Stimulated activated CD4-positive, alpha-beta T cell treated with anti-CD3 and anti-CD28 coated beads, Interleukin-15, amount 100 ng/mL, for 48 hours (primary cell): ENCODE data around the gene CDH4.

Experiments
- DNase-seq, 2 donors: peaks; one replicate each; pipeline ENCODE4 v3.0.0-alpha.2; 2020; ENCODE audit warnings: low read depth in 2 of 2

The CDH4 gene

GRCh38 chr20:61582196-61582923 lies 330.3 kb downstream of the CDH4 start:
- DNase-seq, result no peak

- DNase-seq, result no peak
Observed at GRCh38 chr20:61583356-61583755, 331.3 kb downstream of the CDH4 start.

DNA sequence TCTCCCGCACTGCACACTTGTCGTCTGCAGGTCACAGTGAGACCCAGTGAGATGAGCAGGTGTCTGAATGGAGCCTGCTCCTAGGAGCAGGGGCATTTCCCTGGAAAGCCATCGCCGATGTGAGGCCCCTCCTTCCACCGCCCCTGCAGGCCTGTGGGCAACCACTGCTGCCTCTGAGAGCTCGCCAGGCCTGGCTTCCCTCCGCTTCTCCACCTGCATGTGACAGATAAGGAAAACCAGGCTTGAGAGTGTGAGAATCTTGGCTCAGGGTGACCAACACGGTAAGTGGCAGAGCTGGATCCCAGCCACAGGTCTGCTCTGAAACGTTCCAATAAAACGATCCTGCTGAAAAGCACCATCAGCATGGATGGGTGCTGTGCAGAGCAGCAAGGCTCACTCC lies 332.8 kb downstream of the CDH4 start:
- DNase-seq, result no peak

GRCh38 chr20:61585764-61586163 lies 333.7 kb downstream of the CDH4 start:
- DNase-seq, result no peak

- DNase-seq, result no peak
Observed at GRCh38 chr20:61587036-61587435, 335.0 kb downstream of the CDH4 start.

DNA sequence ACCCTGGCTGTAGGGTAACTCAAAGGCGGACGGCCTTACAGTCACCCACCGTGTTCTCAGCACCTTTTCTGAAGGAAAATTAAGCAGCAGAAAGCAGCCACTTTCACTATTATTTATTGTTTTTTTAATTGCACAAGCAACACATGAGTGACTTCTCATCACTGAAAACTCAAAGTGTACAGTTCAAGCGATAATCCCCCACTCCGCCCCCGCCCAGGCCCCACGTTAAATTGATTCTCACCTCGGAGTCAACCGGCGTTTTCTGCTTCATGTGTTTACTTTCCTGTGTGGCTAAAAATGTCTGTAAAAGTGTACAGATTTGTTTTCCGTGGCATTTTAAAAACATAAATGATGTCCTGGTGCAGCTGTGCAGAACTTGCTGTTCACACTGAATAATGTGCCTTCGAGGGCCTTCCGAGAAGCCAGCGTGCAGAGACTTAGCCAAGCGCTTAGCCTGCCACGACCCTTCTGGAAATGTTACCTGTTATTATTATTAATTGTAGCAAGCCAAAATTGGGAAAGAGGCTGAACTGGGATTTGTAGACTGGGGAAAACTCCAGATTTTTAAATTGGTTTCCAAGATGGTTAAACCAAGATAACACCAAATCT lies 335.7 kb downstream of the CDH4 start:
- DNase-seq, result no peak

- no peak for DNase-seq
Observed at GRCh38 chr20:61588411-61589385, 336.6 kb downstream of the CDH4 start.

DNA sequence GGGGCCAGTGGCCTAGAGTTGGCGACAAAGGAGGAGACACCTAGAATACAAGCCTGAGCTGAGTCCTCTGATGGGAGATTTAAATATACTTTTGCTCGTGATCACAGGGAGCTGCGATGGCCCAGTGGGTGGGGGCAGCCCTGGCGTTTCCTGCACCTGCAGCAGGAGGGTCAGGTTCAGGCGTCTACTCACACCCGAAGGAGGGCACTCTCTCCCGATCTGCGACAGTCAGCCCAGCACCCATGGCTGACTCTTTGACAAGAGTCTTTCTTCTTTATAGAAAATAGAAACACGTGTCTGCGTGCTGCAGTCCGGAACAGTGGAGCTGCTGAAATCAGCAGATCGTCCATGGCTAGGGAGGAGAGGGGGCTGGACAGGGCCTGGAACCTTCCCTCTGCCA lies 338.2 kb downstream of the CDH4 start:
- DNase-seq, result no peak

GRCh38 chr20:61593516-61593915 lies 341.5 kb downstream of the CDH4 start:
- DNase-seq, result no peak

DNA sequence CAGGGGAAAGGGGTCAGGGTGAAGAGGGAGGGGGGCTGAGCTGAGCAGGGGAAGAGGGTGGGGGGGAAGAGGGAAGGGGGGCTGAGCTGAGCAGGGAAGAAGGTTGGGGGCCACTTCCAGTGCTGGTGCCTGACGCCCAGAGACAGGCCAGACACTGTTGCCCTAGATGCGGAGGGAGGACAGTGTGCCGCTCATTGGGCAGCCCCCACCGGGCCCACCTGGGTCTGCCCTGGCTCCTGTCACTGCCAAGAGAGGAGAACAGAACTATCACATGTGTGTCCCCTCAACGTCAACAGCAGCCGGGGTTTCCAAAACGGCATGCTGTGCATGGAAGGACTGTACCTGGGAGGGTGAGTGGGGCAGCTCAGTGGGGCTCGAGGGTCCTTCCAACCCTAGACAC lies 342.1 kb downstream of the CDH4 start:
- DNase-seq, result no peak

GRCh38 chr20:61595216-61595615 lies 343.2 kb downstream of the CDH4 start:
- DNase-seq, result no peak

- DNase-seq, result no peak
Observed at GRCh38 chr20:61596687-61597330, 344.7 kb downstream of the CDH4 start.

DNA sequence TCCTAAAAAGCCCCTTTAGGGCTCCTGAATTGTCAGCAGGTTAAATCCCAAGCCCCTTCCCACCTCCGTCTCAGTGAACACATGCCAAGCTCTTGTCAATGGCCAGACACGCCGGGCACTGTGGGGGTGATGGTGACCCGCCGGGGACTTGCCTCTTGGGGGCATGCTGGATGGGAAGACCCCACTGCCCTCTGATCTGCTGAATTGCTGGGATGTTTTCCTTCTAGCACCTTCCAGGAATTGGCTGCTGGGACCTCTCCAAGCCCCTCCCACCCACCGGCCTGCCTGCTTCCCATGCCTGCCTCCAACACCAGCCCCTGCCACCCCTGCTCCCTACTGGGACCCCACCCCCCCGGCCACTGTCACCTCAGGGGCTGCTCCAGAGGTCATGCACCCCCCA lies 345.9 kb downstream of the CDH4 start:
- no peak for DNase-seq

- no peak for DNase-seq
Observed at GRCh38 chr20:61598586-61598985, 346.5 kb downstream of the CDH4 start.

DNA sequence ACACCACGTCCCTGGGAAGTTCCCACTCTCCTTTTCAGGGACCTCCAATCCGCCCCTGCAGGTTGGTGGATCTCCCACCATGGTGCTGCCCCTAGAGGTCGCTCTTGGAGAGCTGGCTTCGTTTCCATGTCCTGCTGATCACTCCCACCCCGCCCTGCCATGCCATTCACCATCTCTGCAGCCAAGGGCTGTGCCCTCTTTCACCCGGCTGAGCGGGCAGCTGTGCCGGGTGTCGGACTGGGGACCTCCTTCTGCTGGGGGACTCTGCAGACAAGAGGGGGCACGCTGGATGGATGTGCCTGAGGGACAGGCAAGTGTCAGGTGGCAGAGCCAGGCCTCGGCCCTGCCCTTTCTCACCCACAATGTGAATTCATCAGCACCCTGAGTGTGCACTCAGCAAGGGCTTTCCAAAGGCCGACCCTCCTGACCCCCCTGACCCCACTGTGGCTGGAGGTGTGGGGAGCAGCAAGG lies 347.0 kb downstream of the CDH4 start:
- no peak for DNase-seq

DNA sequence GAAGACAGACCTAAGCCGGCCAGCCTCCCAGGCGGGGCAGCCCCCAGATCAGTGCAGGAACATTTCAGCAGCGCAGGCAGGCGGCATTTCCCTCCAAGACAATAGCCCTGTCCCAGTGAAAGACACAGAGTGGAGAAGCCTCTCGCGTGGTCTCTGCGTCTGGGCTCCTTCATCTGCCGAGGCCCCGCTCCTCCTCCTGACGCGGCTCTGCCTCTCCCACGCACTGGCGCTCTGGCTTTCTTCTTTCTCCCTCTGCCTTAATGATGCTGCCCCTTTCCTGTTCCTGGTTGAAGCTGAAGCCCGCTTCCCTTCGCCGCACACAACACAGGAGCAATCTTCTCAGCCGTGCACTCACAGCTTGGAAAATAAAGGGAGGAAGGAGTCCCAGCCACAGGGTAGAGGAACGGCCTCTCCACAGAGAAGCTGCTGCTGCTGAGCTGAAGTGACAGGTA lies 347.5 kb downstream of the CDH4 start:
- DNase-seq, result no peak

- DNase-seq, result no peak
Observed at GRCh38 chr20:61600016-61600415, 348.0 kb downstream of the CDH4 start.

GRCh38 chr20:61601361-61601760 lies 349.3 kb downstream of the CDH4 start:
- no peak for DNase-seq

DNA sequence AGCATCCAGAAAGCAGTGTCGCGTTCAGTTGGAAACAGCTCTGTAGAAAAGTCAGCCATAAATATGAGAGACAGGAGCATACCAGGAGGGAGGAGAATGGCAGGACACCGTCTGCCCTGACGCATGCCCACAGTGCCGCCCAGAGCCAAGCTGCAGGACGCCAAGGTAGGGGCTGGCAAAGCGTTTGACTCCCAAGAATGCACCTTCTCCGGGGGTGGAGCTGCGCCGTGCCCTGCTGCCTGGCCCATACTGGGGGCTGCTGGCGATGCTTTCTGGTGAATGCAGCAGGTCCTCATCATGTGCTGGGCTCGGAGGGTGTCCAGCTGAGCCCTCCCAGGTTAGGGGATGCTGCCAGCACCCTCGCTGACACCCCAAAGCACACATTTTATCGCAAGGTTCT lies 349.8 kb downstream of the CDH4 start:
- no peak for DNase-seq

- no peak for DNase-seq
Observed at GRCh38 chr20:61603715-61604114, 351.7 kb downstream of the CDH4 start.

DNA sequence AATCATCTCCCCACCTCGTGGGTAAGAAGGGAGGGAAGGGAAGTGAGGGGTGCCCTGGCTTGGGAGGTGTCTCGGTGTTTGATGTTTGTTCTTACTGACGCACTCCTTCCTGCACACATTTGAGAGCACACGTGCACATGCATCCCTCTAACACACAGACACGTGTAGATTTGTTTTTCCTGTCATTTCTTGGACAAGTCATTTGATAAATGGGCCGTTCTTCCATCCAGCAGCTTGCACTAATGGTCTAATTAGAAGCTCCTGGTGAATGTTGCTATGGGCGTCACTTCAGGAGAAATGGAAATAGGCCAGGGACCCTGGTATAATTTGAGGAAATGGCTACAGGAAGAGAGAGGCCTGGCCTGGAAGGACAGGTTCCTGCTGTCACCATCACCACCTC lies 352.5 kb downstream of the CDH4 start:
- no peak for DNase-seq

- no peak for DNase-seq
Observed at GRCh38 chr20:61605283-61605682, 353.2 kb downstream of the CDH4 start.
